Activated CD8-positive, alpha-beta memory T cell treated with anti-CD3 and anti-CD28 coated beads for 24 hours (primary cell): ENCODE results near the gene FCHO2.
"Not testable (repeated sequence)": the region's sequence is repeated elsewhere in the genome, so short reads cannot be mapped to it uniquely, and the experiment has no call there.

ENCODE experiments used
- DNase-seq: peaks from one replicate; pipeline ENCODE4 v3.0.0-alpha.2; 2020

The FCHO2 gene

GRCh38 chr5:72955768-72956323 is at the start of gene FCHO2:
FCHO2 (plus strand) TSS chr5:72956041; CDS start chr5:72956097, 56 bp downstream.
- peak; percentile 98 for DNase-seq

GRCh38 chr5:72906806-72907205 is 49.0 kb upstream of the FCHO2 start:
- no peak for DNase-seq

GRCh38 chr5:72908664-72909063 is 47.2 kb upstream of the FCHO2 start:
- no peak for DNase-seq

- DNase-seq, result no peak
These were observed 38.5 kb upstream of the FCHO2 start for GRCh38 chr5:72917371-72917776.

- no peak for DNase-seq
These were observed 34.9 kb upstream of the FCHO2 start for GRCh38 chr5:72920690-72921502.

- DNase-seq, result no peak
These were observed 34.0 kb upstream of the FCHO2 start for GRCh38 chr5:72921886-72922285.

- DNase-seq, result no peak
These were observed 33.4 kb upstream of the FCHO2 start for GRCh38 chr5:72922422-72922821.

- DNase-seq, result no peak
These were observed 30.4 kb upstream of the FCHO2 start for GRCh38 chr5:72925336-72926010.

GRCh38 chr5:72932686-72933085 is 23.2 kb upstream of the FCHO2 start:
- DNase-seq, result not testable (repeated sequence)

- DNase-seq, result not testable (repeated sequence)
These were observed 20.7 kb upstream of the FCHO2 start for GRCh38 chr5:72934953-72935725.

GRCh38 chr5:72936893-72937292 is 18.9 kb upstream of the FCHO2 start:
- no peak for DNase-seq

GRCh38 chr5:72937517-72938061 is 18.3 kb upstream of the FCHO2 start:
- no peak for DNase-seq

GRCh38 chr5:72938206-72938605 is 17.6 kb upstream of the FCHO2 start:
- DNase-seq, result no peak

GRCh38 chr5:72940082-72940481 is 15.8 kb upstream of the FCHO2 start:
- DNase-seq, result no peak

- no peak for DNase-seq
These were observed 12.5 kb upstream of the FCHO2 start for GRCh38 chr5:72943307-72943706.

- no peak for DNase-seq
These were observed 8.3 kb upstream of the FCHO2 start for GRCh38 chr5:72947498-72947897.

- no peak for DNase-seq
These were observed 6.4 kb upstream of the FCHO2 start for GRCh38 chr5:72949481-72949880.

- DNase-seq, result no peak
These were observed 4.0 kb upstream of the FCHO2 start for GRCh38 chr5:72951671-72952468.

- no peak for DNase-seq
These were observed 1.5 kb upstream of the FCHO2 start for GRCh38 chr5:72954389-72954788.

- DNase-seq, result no peak
These were observed 586 bp upstream of the FCHO2 start for GRCh38 chr5:72955143-72955767.

- DNase-seq, result no peak
These were observed 691 bp downstream of the FCHO2 start for GRCh38 chr5:72956324-72957140.
